Activated naive CD4-positive, alpha-beta T cell treated with anti-CD3 and anti-CD28 coated beads, Interleukin-2, amount 50 U/mL, for 16 hours (primary cell): ENCODE data around the gene MYOM1.

Source experiments
- DNase-seq: peaks from one replicate; pipeline ENCODE4 v3.0.0-alpha.2; 2020

Gene MYOM1

DNA sequence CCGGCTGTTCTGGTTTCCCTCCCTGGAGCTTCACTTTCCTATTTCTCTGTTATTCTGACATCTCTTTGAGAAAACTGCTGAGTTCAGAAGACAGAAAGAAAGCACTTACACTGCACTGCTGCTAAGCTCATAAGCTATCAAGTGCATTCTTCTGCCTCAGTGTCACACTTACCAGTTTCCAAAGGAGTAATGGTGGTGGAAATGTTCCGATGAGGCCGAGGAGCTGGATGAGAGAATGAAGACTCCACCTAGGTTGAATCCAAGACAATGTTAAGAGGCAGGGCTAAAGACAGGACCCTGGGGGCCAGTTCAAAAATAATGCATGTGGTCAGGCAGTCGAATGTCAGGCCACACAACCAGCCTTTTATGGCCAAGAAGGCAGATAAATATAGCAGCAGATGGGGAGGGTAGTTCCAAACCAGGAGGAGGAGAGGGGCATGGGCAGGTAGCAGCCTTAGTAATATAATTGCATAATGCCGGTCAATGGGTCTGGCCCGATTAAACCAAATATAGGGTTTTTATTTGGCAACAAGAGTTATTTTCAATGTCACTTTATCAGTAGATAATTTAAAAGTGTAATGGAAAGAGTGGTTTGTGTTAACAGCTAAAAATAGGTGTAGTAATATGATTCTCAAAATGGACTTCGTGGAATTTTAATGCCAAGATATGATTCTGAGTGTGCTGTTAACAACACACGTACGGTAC, at the start of gene MYOM1:
Gene MYOM1 (minus strand): TSS at position 338 of the 705 bp plus-strand sequence. CDS start 4,745 bp downstream, outside the sequence.
- no peak for DNase-seq

DNA sequence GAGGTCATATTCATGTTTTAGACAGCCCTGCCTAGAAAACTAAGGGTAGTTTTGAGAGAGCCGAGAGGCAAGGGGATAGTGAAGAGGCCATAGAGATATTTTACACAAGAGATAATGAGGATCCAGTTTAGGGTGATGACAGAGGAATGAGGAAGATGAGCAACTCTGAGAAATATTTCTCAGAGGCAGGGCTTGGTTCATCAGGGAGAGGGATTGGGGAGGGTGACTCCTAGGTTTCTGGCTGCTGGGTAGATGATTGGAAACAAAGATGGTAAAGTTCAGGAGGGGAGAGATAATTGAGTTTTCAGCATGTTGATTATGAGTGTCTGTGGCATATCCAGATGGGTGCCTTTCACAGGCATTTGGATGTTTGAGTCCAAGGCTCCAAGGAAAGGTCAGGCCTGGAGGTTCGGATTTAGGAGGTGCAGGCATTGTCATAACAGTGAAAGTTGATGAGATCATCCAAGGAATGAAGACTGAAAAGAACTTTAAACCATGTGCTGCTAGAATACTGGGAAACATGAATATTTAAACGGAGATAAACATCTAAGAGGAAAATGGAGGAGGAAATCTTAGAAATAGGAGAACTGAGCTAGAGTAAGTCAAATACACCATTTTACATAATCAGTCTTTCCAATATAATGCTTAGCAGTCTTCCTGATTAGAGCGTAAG, 49.6 kb upstream of the MYOM1 start:
- no peak for DNase-seq

DNA sequence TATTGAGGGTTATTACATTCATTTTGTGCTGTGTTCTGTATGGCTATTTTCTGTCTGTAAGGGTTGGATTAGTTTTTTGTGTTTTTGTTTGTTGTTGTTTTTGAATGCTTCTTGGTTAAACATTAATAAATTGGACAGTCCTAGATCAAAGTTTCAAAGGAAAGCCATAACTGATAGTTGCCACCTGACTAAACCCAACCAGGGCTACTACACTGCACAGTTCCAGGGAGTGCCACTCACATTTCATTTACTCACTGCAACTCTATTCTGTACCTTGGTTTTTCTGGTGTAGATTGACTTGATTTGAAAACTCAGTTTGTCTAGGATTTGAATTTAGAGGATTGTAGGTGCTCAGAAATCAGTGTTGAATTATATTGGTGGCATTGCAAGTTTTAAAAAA, 48.5 kb upstream of the MYOM1 start:
- no peak for DNase-seq

DNA sequence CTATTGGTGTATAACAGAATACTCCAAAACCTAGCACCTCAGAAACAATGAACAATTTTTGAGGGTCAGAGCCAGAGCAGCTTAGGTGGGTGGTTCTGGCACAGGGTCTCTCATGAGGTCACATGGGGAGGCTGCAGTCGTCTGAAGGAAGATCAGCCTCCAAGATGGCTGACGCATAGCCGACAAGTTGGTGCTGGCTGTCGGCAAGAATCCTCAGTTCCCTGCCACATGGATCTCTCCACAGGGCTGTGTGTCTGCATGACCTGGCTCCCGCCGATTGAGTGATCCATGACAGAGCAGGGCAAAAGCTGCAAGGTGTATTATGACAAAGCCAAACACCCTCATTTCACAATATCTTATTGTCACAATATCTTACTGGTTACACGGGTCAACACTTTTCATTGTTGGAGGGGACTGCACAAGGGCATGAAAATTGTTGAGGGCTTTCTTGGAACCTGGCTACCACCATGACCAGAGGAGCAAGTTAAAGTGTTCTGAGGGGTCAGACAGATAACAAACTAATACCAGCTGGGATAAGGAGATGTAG, 46.4 kb upstream of the MYOM1 start:
- no peak for DNase-seq

DNA sequence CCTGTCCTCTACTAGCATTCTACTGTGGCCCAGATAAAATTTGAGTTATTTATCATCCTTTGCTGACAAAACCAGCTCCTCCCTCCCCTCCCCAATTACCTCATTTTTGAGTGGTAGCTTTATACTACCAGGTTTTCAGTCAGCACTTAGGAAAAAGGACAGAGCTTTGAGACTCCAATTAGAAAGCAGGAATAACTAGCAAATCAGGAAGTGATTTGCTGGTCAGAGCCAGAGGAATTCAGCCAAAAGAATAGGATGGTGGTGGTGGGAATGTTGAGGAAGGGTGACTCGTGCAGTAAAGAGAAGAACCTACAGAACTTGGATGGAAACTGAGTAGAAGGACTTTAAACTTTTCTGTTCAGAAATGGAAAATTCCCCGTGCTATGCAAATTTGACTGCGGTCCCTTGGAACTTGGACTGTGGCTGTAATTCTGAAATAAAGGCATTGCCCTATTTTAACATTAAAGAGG, 45.8 kb upstream of the MYOM1 start:
- no peak for DNase-seq

DNA sequence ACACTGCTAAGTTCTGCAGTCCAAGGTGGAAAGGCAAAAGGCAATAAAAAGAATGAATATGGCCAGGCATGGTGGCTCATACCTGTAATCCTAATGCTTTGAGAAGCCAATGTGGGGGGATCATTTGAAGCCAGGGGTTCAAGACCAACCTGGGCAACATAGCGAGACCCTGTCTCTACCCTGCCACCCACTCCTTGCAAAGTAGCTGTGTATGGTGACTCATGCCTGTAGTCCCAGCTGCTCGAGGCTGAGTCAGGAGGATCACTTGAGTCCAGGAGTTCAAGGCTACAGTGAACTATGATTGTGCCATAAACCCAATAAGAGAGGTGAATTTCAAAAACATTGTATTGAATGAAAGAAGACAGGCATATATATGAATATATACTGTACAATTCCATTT, 44.6 kb upstream of the MYOM1 start:
- DNase-seq: no peak

DNA sequence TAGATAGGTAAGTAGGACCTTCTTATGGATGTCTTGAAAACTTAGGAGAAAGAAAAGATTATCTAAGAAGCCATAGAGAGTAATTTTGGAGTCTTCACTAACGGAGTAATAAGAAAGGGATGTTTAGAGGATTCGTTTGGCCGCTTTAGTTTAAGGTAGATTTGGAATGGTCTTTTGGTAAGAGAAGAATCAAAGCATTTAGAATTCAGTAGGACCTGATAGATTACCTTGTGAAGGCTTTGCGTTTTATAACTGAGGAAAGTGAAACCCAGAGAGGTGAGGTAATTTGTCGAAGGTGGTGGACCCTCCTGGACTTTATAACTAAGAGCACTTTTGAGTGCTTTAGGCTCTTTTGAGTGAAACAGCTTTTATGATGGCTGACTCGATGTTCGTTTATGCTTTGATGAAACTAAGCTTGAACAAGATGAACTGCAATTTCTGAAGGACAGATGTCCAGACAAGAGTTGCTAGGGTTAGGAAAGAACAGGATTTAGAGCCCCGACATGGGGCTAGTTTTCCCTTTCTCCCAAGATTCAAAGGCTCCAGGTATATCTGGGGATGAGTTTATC, 43.4 kb upstream of the MYOM1 start:
- no peak for DNase-seq

DNA sequence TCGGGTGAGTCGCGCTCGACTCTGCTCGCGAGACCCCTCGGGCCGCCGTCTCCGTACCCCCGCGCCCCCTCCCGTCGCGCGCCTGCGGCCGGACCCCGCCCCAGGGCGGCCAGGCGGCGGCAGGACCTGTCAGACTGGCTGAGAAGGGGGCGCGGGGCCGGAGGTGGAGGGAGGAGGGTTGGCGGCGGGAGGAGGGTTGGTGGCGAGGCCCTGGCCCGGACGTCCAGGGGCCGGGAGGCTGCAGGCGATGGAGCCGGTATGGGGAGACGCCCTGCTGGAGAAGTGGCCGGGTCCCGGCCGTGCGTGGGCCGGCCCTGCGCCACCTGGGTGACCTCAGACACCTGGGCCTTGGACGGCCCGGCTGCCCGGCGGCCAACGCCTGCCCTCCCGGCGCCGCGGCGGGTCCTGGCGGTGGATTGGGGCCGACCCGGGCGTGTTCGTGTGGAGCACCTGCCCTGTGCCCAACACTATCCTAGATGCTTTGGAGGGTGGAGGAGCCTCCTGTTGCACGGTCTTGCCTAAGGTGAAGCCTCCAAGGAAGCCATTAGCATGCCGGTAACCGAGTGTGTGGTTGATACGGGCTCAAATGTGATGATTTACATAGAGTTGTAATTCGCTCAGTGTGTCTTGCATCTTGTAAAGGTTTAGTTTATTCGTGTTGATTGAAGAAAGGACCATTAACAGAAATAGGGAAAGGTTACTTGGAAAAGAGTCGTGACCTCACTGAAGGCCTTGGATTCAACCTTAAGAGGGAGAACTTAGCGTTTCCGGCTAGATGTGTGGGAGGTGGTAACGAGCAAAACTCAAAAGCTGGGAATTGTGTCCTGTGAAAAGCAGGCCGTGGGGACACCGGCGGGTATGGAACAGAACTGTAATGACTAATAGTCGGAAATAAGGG, 42.7 kb upstream of the MYOM1 start:
- DNase-seq: peak; percentile 37

DNA sequence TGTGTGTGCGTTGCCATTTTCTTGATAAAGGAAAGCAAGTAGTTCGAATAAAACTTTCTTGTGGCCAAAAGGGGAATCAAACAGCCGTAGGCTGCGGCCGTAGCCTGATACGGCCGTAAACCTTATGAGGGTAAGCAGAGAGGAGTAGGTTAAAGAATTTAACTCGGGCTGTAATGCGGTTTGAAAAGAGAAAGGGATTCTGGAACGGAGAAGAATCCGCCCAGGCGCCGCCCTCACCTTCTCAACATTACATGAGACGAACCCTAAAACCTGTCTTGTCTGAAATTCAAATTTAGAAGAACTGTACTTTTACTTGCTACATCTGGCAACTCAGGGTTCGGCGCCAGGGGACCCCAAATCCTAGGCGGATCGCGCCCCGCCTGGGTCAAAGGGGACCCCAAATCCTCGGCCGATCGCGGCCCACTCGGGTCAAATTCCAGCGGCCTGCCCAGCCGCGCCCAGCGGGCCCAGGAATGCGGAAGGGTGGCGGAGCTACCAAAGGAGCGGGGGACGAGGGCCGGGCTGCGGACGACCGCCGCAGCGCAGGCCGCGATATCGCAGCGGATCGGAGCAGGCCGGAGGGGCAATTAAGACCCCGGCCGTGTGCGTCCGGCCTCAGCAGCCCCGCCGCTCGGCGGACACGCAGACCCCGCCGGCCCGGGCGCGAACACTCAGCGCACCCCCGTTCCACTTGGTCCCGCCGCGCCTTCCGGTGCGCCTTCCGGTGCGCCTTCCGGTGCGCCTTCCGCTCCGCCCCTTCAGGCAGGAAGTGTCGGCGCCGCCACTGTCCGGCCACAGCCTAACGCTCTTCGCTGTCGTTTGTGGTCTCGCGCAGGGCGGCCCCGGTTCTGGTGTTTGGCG, 41.8 kb upstream of the MYOM1 start, which contains the start of gene MYL12B:
Gene MYL12B (plus strand): TSS at position 761 of the 861 bp plus-strand sequence. CDS start 10,766 bp downstream, outside the sequence.
- peak; percentile 76 for DNase-seq

DNA sequence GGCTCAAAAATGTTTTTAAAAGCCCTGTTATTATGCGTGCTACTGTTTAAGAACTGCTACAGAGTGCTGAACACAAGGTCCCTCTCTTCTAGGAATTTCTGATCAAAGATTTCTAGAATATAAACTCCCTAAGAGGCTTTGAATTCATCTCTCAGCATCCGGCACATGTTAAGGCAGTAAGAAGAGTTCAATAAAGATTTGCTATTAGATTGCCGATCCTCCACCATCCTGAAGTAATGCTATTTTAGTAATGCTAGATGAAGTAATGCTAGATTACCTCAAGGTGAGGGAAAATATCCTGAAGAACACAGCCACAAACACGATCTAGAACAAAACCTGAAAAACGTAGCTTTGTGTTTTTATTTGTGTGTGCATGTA, 41.2 kb upstream of the MYOM1 start:
- no peak for DNase-seq

DNA sequence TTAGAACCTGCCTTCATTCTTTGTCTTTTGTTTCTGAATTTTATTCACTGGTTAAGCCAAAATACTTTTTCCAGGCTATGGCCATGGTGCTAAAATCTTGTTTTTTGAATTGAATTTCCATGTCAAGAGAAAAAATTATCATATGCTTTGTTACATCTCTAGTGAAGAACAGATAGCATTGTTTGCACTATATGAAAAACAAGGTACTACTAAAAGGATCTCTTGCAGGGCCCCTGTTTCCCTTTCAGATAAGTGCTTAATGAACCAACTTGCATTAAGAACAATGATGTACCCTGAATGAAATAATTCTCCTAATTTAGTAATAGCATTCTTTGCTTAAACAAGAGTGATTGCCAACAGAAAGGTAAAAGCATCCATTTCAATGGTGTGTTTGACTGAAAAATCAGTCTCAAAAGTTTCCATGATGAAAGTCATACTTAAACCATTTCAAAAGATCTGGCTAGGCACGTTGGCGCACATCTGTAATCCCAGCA, 37.9 kb upstream of the MYOM1 start:
- no peak for DNase-seq

DNA sequence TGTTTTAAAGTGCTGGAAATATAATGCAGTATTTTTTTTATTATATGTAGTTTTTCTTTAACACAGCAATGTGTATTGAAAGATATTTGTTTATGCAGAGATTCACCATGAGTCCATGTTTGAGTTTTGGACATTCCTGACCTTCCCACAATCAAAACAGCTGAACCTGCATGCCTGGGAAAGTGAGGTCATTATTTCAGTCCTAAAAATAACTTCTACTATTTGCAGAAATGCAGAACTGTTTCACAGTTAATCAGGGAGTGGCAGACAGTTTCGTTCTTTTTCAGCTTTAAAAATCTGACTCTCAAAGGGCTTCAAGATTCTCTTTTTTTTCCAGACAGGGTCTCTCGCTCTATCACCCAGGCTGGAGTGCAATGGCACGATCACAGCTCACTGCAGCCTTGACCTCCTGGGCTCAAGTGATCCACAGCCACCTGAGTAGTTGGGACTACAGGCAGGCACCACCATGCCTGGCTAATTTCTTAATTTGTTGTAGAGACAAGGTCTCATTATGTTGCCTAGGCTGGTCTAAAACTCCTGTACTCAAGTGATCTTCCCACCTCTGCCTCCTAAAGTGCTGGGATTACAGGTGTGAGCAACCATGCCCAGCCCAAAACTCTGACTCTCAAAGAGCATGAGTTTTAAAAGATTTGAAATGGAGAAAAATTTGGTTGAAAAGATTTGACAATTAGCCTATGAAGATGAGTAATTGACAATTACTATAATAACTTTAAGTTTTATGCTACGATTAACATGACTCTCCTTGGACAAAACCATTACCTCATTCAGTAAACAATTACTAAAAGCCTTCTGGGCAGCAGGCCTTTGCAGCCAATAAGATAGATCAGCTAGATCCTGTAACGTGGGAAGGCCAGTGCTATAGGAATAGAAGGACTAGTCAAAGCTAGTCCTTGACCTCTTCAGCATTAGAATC, 37.2 kb upstream of the MYOM1 start:
- DNase-seq: no peak

DNA sequence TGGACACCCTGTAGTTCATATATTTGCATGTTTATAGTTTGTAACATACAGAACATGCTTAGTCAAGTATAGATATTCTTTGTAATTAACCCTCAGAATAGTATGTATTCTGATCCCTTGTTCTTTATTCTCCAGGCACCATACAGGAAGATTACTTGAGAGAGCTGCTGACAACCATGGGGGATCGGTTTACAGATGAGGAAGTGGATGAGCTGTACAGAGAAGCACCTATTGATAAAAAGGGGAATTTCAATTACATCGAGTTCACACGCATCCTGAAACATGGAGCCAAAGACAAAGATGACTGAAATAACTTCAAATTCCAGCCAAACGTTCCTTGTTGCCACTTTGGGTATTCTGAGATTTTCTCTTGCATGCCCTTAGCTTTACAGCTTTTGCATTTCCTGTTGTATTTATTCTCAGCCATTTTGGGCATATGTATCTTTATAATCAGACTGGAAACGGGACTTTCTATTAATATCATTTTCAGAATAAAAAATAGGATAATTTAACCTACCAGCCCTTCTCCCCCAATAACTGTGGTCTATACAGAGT, 35.9 kb upstream of the MYOM1 start:
- DNase-seq: no peak

DNA sequence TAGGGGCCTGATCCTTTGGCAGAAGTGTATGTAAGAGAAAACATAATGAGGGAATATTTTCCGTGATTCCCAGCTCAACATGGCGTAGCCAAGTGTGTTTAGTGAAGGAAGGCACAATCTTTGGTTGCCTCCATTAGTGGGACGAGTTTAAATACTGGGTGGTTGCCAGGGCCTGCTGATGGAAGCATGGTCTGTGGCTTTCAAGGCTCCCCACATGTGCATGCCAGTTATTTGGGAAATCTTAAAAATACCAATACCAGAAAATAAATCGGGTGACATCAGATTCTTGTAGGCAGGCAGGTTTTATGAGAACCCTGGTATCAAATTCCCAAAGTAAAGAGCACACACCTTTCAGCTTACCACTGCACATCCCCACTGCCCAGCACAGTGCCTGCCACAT, 35.0 kb upstream of the MYOM1 start:
- DNase-seq: no peak

DNA sequence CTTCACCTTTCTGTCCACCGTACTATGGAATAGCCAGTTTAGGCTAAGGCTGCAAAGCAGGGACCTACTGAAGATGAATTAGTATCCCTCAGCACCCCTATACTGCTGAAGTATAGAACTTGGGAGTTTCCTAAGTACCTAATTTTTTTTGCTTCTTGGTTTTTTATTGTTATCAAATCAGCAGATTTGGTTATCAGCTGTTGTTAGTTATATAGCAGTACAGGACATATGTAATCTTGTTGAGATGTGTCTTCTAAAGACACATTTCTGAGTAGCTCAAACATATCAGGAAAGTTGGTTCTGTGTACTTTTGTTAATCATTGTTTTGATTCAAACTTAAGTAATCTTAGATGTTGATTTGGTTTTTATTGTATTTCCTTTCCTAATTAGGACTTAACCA, 33.1 kb upstream of the MYOM1 start:
- no peak for DNase-seq

DNA sequence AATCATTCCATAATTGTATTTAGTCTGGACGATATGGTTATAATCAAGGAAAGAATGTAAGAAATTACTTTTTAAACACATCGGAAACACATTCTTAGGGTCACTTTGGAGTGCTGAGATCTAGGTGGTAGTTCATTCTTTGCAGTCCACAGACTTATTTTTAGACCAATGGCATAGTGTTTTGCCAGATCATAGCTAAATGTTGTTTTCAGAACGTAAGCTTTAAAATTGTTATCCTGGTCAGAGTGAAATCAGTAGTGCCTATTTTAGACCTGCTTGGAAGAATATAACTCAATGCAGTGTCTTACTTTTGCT, 32.2 kb upstream of the MYOM1 start:
- DNase-seq: no peak

DNA sequence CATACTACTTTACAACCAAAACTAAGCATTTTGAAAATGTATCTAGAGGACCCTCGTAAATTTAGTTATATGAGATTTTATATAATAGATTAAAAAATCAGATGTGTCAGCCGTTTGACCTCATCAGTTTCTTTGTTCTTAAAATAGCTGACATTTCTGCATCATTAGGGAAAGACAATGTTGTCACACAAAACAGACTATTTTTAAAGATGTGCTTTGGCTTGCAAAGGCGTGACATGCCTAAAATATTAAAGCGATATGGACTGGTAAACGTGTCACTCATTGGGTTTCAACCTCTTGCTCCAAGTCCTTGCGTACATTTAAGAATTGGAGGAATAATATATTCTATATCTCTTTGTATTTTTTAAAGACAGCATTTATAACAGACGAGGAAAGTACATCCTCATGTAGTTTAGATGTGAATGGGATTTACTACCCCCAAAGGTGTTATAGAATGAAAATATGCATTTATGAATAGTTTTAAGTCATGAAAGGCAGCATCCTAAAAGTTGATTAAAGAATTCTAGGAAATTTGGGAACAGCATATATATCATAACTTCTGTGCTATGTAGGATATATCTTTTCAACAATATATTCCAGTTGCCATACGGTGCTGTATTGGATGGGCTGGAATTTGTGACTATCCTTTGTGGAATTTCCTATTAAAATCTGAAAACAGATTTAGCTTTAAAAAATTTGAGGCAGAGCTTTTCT, 31.6 kb upstream of the MYOM1 start:
- no peak for DNase-seq

DNA sequence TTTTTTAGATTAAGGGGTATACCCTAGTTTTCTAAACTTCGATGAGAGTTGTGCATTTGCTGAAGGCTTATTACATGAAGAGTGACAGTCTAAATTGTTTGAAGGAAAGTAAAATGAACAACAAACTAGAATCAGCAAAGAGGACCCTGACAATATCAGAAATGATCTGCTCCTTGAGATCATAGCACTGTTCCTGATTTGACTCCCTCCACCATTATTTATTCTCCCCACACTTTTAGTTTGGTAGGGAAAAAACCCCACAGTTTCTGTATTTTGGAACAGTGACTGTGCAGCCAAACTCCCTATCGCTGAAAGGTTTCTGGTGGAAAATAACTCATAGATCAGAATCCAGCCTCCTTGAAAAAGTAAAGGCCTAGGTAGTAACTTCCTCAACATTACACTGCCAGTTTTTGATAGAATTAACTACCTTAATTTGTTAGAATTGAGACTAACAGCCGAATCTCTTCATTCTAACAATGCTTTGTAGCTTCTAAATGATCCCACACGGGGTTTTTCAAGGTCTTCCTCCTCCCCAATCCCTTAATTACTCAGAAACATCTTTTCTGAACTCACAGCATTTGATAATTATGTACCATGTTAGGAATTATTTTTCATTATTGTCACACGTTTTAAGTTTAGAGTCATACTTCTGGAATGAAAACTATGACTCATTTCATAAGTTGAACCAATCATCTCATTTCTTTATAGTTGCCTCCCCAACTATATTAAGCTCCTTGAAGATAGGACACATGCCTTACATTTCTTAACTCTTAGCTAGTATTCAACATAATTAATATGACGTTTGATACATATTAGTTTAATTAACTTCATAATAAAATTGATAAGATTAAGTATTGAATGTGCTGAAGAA, 30.7 kb upstream of the MYOM1 start:
- DNase-seq: no peak
